AML-193 (cell line): ENCODE measurements around the gene MEA1.
"Not testable (repeated sequence)": the region's sequence is repeated elsewhere in the genome, so short reads cannot be mapped to it uniquely, and the experiment has no call there.

Source experiments
- DNase-seq, 2 experiments: peaks; one replicate each; lab custom pipeline; 2025; lab: John Stamatoyannopoulos, UW

MEA1 gene

DNA sequence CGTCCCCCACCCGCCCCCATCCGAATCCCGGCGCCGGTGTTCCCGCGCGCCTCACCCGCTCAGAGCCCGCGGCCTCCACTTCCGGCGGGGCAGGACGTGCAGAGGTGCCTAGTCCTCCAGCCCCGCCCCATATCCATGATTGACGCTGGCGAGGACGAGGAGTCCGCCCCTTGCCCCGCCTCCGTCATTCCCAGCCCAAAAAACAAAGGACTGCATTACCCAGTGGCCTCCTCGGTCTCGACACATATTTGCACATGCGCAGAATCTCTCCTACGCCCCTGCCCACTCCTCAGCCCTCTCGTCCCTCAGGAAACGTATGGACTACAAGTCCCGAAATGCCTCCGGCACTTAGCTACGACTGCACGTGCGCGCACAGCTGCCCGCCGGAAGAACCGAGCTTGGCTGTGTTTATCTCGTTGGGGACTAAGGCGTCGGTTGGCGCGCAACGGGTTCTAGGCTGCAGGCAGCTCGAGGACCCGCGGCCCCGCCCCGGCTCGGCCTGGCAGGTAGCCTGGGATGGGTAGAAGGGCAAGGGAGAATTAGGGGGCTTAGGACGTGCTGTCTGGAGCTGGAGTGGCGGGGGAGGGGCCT, at the start of gene MEA1, which contains the start of gene KLHDC3:
Gene MEA1, minus strand, starts transcription at position 104 of the 591 bp plus-strand sequence. CDS start 133 bp downstream, outside the sequence.
Gene KLHDC3, plus strand, starts transcription at position 407 of the 591 bp plus-strand sequence. CDS start 2,944 bp downstream, outside the sequence.
- DNase-seq, result peak; percentile 100

DNA sequence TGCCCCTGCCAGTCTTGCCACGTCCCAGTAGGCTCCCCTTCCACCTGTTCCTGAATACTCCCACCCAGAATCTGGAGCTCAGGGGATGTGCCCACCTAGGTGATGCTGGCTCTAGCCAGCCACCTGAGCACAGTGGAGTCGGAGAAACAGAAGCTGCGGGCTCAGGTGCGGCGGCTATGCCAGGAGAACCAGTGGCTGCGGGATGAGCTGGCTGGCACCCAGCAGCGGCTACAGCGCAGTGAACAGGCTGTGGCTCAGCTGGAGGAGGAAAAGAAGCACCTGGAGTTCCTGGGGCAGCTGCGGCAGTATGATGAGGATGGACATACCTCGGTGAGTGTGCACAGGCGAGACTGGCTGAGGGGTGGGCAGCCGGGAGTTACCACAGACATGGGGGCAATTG, 49.1 kb upstream of the MEA1 start:
- DNase-seq, result no peak

DNA sequence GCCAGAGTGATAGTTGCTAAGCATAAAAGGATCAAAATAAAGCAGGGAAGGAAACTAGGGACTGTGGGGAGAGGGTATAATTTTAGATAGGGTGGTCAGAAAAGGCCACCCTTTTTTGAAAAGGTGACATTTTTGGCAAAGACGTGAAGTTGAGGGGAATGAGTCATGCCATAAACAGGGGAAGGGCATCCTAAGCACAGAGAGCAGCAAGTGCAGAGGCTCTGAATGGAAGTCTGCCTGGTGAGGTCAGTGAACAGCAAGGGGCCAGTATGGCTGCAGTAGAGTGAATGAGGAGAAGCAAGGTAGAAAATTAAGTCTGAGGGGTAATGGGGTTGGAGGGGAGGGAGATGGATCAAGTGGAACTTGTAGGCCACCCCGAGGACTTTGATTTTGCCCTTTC, 48.1 kb upstream of the MEA1 start:
- no peak for DNase-seq

DNA sequence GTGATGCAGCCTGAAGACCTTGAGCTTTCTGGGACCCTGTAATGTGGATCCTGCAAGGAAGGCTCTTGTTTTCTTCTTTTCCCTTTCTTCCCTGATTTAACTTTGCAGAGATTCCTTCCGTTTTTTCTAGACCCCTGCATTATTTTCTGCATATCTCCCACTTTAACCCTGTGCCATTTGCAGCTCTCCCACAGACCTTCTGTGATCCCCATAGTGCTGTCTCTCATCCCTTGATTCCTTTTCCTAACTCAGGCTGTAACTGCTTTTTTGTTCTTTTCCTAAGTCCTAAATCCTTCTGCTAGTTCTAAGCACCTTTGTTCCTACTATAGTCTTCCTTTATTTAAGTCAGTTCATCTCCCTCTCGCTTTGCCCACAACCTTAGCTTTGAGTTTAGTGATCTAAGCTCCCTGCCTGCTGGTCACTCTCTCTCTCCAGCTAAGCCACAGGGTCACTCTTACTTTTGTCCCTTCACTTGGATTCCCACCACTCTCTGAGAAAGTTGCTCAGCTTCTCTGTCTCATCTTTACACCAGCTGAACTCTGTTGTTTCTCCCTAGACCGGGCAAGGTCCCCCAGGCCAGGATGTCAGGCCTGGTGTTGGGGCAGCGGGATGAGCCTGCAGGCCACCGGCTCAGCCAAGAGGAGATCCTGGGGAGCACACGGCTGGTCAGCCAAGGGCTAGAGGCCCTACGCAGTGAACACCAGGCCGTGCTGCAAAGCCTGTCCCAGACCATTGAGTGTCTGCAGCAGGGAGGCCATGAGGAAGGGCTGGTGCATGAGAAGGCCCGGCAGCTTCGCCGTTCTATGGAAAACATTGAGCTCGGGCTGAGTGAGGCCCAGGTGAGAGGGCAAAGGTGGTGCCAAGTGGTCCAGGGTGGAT, 47.2 kb upstream of the MEA1 start:
- no peak for DNase-seq

DNA sequence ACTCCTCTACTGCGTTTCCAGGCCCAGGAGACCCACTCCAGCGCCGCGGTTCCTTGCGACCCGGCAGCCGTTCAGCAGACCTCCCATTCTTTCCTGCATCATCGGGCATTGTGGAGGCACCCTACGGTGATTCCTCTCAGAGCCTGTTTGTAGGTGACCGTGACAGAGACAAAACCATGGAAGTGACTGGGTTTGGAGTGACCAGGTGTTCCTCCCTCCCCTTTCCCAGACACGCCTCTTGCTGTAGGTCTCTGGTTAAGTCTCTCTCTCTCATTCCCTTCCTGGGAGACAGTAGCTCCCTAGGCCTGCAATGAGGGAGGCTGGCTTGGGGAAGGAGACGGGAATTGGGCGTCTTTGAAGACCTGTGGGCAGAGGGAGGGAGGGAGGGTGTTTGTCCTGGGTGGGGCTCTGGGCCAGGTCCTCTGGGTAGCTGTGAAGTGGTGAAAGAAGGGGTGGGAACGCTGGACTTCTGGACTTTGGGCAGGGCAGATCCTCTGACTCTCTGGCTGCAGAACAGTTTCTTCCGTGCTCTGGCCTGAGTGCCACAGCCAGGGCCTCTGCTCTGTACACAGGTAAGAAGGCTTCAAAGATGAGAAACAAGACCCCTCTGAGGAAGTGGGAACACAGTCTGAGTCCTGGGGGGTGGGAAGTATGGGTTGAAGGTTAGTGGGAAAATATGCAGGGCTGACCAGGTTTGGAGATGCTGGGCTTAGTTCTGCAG, 46.4 kb upstream of the MEA1 start:
- no peak for DNase-seq

DNA sequence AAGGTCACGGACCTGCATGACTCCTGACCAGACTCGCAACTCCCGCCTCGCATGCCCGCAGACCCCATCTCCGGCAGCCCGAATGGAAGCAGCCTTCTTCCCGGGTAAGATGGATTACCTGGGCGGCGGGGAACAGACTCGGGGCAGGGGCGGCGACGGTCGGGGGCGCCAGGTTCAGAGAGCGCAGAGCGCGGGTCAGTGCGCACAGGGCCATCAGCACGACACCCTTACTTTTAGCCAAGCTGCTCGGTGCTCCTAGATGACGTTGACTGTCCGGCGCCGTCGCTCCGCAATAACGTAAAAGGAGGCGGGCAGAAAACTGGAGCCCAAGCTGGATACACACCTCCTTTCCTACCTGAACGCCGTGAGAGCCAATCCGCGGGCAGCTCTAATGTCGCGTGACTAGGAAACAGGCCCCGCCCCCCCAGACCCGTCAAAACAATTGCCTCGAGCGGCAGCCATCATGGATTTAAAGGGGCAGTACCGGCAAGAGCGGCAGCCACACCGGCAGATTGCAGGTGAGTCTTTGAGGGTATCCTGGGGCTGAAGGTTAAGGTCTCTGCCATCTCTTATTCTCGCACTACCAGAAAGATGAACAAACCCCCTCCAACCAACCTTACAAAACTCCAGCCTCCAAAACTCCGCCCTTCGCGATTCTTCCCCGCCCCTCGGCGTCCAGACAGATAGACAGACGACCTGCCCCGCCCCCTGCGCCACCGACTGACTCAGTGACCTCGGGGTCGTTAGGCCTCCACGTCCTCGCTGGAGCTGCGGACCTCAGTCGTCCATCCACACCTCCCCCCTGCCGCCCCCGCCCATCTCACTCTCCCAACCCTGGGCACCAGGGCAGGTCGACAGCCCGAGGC, 45.7 kb upstream of the MEA1 start, which contains the start of the genes KLC4 and MRPL2:
Gene KLC4, plus strand, starts transcription at position 464 of the 866 bp plus-strand sequence. CDS start 1,705 bp downstream, outside the sequence.
Gene MRPL2, minus strand, starts transcription at position 267 of the 866 bp plus-strand sequence. Its CDS starts 53 bp downstream, at position 214.
- DNase-seq, result peak; percentile 99

DNA sequence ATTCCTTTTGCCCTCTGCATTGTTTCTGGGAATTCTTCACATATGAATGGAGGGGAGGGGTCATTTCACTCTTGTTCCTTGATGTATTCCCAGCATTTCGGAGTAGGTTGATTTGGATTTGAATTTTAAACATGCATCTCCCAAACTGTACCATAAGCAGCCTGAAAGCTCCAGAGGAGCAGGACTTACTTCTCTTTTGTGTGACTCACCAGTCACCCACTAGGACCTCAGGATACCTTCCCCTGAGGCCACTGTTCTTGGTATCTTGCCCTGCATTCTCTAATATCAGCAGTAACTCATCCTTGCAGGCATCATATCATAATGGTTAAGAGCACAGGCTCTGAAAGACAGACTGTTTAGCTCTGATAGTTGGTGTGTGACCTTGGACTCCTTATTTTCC, 44.8 kb upstream of the MEA1 start:
- no peak for DNase-seq

DNA sequence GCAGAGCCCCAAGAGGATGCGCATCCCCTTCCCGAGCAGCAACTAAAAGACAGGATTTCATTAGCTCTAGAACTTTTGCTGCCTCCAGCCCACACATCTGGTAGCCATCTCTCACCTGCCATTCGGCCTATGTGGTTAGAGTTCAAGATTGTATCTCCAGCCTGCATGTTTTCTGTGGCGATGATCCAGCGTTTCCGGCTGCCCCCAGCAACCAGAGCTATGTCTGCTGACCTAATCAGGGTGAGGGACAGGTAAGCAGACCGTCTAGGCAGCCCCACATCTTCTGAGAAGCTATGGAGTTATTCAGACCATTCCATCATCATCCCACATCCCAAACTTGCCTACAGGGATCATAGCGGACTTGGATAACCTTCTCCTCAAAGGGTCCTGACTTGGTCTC, 42.2 kb upstream of the MEA1 start:
- no peak for DNase-seq

DNA sequence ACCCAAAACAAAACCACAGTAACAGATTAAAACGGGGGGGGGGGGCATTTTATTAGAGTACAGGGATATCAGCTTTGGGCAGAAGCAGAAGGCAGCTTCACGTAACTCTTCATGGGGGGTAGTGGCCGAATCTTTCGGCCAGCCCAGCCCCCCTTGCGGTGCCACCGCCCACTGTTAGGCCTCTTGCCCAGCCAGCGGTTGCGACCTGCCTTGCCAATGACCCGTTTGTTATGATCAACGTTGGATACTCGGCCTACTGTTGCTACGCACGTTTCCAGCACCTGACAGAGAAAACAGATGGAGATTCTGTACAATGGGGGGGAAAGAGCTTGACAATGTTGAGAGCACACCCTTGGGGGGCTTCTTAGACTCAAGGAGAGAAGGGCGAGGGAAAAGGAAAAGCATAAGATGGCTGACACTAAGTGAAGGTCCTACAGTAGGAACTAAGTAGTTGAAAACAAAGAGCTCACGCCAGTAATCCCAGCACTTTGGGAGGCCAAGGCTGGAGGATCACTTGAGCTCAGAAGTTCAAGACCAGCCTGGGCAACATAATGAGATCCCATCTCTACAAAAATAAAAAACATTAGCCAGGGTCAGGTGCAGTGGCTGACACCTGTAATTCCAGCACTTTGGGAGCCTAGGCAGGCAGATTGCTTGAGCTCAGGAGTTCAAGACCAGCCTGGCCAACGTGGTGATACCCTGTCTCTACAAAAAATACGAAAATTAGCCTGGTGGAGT, 40.6 kb upstream of the MEA1 start:
- no peak for DNase-seq

DNA sequence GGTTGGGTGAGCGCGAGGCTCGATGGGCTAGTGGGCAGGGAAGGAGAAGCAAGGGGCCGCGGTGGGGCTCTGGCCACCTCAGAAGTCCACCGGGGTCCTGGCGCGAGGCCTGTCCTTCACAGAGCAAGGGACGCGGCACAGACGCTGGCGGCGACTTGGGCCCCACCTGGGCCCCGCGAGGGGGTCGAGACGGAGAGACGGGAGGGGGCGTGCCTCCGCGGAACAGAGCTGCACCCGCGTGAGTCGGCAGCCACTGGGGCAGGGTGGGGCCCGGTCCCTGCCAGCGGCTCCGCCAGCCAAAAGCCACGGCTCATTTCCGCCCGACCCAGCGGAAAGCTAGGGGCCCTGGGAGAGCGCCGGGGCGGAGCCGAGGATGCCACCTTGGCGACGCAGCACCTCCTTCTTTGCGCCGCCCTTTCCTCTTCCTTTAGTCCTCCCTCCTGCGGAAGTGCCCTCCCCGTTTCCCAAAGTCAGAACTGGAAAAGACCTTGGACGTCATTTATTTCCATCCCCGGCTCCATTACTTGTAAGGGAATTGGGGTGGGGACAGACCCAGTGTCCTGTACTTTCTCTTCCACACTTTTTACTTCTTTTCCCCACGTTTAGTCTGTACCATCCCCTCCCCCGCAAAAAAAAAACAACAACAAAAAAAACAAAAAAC, 39.9 kb upstream of the MEA1 start, which contains the start of gene CUL7:
Gene CUL7, minus strand, starts transcription at position 307 of the 661 bp plus-strand sequence. CDS start 1,063 bp downstream, outside the sequence.
- peak; percentile 90 to 95 for DNase-seq

DNA sequence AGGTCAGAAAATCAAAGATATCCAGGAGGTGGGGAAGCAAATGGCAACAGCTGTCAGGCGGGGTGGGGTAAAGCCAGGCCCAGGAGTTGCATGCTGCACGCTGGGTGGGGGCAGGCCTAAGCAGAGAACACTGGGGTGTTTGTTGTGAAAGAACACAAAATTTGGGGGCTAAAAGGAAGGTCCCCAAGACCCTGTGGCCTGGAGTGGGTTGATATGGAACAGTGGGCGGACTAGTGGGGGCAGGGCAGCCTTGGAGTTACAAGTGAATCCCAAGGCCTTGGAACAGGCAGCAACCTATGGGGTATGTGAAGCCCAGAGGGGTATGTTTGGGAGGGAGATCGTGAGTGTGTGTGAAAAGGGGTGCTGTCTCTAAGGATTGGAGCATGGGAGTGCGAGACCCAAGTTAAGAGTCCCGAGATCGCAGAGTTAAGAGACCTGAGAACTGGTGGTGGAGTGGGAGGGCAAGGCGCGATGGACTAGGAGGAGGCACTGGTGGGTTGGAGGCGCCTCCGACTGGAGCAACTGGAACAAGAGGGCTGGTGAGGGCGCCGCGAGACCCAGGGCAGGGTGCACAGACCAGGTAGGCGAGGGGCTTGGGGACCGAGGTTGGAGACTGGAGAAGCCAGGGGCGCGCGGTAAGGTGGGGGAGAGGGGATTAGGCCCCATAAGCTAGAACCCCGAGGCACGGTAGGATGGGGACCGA, 39.2 kb upstream of the MEA1 start:
- DNase-seq, result peak in 1 of 2 experiments; percentile 17

DNA sequence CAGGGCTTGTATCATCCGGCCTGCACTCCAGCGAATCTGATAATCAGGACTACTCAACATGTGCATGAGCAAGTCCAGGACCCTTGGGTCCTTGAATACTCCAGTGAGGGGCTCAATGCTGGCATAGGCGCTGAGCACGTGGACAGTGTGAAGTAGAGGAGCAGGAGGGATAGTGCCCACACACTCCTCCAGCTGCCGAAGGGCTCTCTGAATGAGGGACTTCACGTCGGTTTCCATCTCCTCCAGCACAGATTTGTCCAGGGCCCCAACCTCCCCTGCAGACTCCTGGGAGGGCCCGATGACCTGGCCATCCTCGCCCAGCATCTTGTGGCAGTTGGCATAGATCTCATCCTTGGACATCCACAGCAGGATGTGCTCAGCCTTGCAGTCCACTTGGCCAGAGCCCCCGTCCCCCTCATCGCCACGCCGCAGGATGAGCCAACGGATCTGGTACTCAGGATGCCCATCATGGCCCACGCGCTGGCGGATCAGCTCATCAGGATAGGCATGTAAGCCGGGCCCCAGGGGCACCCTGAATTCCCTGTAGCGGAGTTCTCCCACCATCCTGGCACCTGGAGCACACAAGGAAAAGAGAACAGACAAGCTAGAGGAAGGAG, 38.6 kb upstream of the MEA1 start:
- DNase-seq, result no peak

DNA sequence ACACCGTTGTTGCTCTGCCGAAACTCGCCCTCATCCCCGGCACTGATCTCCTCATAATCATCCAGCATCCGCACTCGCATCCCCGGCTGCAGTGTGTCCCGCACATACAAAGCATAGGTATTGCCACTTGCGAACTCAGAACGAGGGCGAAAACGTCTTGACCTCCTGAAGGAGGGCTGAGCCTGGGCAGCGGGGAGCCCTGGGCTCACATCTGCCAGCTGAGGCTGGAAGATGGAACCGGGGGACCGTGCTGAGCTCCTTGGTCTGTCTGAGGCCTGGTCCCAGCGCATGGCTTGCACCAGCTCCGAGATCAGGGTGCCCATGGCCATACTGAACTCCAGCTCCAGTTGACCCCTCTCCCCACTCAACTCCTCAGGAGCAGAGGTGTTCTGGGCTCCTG, 37.2 kb upstream of the MEA1 start:
- DNase-seq, result no peak

DNA sequence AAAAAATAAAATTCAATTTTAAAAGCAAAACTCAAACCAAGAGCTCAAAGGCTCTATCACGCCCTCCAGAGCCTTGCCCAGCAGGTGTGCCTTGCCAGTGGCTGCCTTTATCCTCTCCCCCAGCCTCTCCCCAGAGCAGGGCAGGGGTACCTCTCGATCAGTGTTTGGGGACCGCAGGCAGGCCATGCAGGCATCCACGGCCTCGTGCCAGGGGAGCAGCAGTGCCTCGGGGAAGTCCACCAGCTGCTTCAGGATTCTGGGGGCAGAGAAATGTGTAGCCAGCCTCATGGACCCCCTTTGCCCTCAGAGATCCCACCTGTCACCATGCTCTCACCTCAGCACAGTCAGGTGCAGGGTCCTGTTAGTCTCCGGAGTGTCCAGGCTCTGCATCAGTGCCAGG, 34.3 kb upstream of the MEA1 start:
- no peak for DNase-seq

DNA sequence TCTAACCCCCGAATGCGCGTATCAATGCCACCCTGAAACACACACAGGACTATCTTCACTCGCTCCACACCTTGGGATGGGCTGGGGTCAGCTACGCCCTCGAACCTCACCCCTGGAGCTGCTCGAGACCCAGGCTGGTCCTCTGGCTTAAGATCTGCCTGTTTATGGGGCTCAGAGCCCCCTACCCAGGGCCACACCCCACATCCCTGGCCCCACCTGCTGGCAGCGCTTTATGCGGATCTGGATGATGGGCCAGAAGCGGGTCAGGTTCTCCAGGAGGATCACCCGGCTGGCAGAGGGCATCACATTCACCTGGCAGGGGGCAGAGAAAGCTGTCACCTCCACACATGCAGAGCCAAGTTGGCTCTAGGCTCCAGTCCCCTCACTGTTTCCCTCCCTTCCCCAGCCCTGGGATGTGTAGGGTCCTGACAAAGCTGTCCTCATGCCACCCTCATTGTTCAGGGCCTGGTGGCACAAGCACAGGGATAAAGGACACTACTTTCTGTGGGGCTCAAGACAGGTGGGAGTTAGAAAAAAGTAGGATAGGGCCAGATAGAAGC, 31.7 kb upstream of the MEA1 start:
- no peak for DNase-seq

DNA sequence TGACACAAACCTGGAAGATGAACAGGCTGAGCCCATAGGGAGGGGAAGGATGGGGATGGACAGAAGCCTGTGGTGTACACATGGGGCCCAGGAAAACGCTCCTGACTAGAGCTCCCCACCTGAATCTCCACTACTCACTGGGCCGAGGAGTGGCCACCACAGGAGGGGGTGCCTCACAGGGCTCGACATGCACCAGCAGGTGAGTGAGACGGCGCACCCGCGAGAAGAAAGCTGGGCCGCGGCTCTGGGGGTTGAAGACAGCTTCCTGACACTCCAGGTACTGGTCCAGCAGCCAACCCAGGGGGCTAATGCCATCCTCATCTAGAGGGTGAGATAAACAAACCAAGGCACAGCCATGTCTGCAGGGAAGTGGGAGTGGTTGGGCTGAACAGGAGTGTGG, 29.6 kb upstream of the MEA1 start:
- DNase-seq, result no peak

DNA sequence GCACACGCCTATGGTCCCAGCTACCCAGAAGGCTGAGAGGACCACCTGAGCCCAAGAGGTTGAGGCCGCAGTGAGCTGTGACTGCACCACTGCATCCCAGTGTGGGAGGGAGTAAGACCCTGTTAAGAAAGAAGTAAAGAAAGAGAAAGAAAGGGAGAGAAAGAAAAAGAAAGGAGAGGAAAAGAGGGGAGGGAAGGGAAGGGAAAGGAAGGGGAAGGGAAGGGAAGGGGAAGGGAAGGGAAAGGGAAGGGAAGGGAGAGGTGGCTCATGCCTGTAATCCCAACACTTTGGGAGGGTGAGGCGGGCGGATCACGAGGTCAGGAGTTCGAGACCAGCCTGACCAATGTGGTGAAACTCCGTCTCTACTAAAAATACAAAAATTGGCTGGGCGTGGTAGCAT, 27.7 kb upstream of the MEA1 start:
- DNase-seq, result not testable (repeated sequence)

DNA sequence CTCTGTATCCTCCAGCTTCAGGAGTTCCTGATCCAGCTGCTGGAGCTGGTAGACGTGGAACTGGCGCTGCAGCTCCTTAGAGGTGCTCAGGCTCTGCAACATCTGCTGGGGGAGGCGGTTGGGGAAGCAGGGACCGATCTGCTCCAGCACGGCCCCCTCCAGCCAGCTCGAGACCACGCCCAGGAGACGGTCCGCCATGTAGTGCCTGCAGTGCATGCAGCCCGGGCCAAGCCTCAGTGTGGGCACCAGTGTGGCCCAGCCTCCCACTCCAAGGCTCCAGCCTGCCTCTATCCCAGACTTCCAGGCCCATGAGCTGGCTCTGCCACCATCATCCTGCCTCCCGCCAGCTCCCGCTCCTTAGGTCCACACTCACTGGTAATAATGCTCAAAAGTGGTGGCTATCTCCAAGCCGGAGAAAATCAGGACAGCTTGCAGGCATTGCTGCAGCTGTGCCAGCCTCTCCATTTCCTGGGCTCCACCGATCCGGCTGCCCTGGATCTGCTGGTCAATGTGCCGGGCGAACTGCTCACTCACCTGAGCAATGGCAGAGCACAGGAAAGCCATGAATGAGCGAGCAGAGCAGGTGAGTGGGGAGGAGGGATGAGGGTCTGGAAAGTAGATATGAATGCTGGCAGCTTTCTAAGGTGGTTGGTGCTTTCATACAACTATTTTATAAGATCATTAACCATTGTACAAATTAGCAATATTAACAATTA, 27.0 kb upstream of the MEA1 start:
- DNase-seq, result no peak
